Measurements from ENCODE around the gene KLK7.

KLK7 gene

GRCh38 chr19:50957587-50957986 lies 26.1 kb downstream of the KLK7 start:
- Histone ChIP-seq H3K4me3 (ENCODE audit: low read depth, low read length) (no peak overlapping the region), H3K27ac (no peak overlapping the region), H3K36me3 (replicated peaks) (no peaks in the 10 kb centered on the region), H3K27me3 (replicated peaks) (no peaks in the 10 kb centered on the region)
- DNase-seq, result no peak
- TF ChIP-seq CTCF (IDR thresholded peaks at IDR 0.05; ENCODE audit: low read depth, low read length, missing control alignments), result no peak
- in situ Hi-C loops (cut with HindIII; ENCODE audit: low pct_ligation_motif_present, low sequenced_read_pairs), result no loop called here

- no peak for TF ChIP-seq CTCF (IDR thresholded peaks at IDR 0.05; ENCODE audit: low read depth, low read length, missing control alignments)
- in situ Hi-C loops (cut with HindIII; ENCODE audit: low pct_ligation_motif_present, low sequenced_read_pairs), result no loop called here
- Histone ChIP-seq H3K27ac (no peak within 1 kb of the TSS), H3K27me3 (replicated peaks) (no peaks in the 10 kb centered on the region), H3K4me3 (ENCODE audit: low read depth, low read length) (no peak within 1 kb of the TSS), H3K36me3 (replicated peaks) (no peaks in the 10 kb centered on the region)
- no peak for DNase-seq
Measured at GRCh38 chr19:50952910-50953309, 30.8 kb downstream of the KLK7 start, which contains the start of gene KLK5. Gene KLK5, minus strand, starts transcription at chr19:50953038. Its CDS starts 381 bp downstream, at chr19:50952657.

- TF ChIP-seq CTCF (IDR thresholded peaks at IDR 0.05; ENCODE audit: low read depth, low read length, missing control alignments), result no peak
- H3K27me3 ChIP-seq (replicated peaks), result no peaks in the 10 kb centered on the region
- no peak for DNase-seq
Measured at GRCh38 chr19:50949861-50950260, 33.9 kb downstream of the KLK7 start.

GRCh38 chr19:50947123-50947522 lies 36.6 kb downstream of the KLK7 start:
- H3K4me3 ChIP-seq (ENCODE audit: low read depth, low read length), result no peak overlapping the region
- in situ Hi-C loops (cut with HindIII; ENCODE audit: low pct_ligation_motif_present, low sequenced_read_pairs), result no loop called here
- no peak for DNase-seq
- no peaks in the 10 kb centered on the region for H3K36me3 ChIP-seq (replicated peaks)
- H3K27ac ChIP-seq, result no peak overlapping the region
- no peak for TF ChIP-seq CTCF (IDR thresholded peaks at IDR 0.05; ENCODE audit: low read depth, low read length, missing control alignments)
- no peaks in the 10 kb centered on the region for H3K27me3 ChIP-seq (replicated peaks)

More at GRCh38 chr19:50949861-50950260, 33.9 kb downstream of the KLK7 start:
- Histone ChIP-seq H3K36me3 (replicated peaks) (no peaks in the 10 kb centered on the region), H3K27ac (no peak overlapping the region), H3K4me3 (ENCODE audit: low read depth, low read length) (no peak overlapping the region)
- in situ Hi-C loops (cut with HindIII; ENCODE audit: low pct_ligation_motif_present, low sequenced_read_pairs), result no loop called here

- TF ChIP-seq CTCF (IDR thresholded peaks at IDR 0.05; ENCODE audit: low read depth, low read length, missing control alignments), result no peak
- no peak for DNase-seq
- Histone ChIP-seq H3K27me3 (replicated peaks) (no peaks in the 10 kb centered on the region), H3K36me3 (replicated peaks) (no peaks in the 10 kb centered on the region), H3K4me3 (ENCODE audit: low read depth, low read length) (no peak overlapping the region), H3K27ac (no peak overlapping the region)
- in situ Hi-C loops (cut with HindIII; ENCODE audit: low pct_ligation_motif_present, low sequenced_read_pairs), result no loop called here
Measured at GRCh38 chr19:50944795-50945194, 38.9 kb downstream of the KLK7 start.

GRCh38 chr19:50943074-50943828 lies 40.5 kb downstream of the KLK7 start:
- no peaks in the 10 kb centered on the region for H3K27me3 ChIP-seq (replicated peaks)
- no peak overlapping the region for H3K4me3 ChIP-seq (ENCODE audit: low read depth, low read length)
- DNase-seq, result no peak
- no peak overlapping the region for H3K27ac ChIP-seq
- no peaks in the 10 kb centered on the region for H3K36me3 ChIP-seq (replicated peaks)
- in situ Hi-C loops (cut with HindIII; ENCODE audit: low pct_ligation_motif_present, low sequenced_read_pairs), result no loop called here
- TF ChIP-seq CTCF (IDR thresholded peaks at IDR 0.05; ENCODE audit: low read depth, low read length, missing control alignments), result no peak
